ENCODE results near the gene OSBPL8. TPM values are rescaled to one million over a fixed set of nuclear protein-coding genes. Genes with fewer than 3 reads are reported as not detected.

The OSBPL8 gene
- polyA plus RNA-seq, 4 donors: 4.5 to 25.9 (median 6.7) TPM

GRCh38 chr12:76560086-76560491 lies 518 bp upstream of the OSBPL8 start:
- Histone ChIP-seq H3K9me3 (ENCODE audit: control insufficient read depth in 2 of 2, insufficient read depth in 1 of 2, low read depth in 1 of 2, low read length in 1 of 2) (no peaks in the 10 kb centered on the region), H3K4me3 (ENCODE audit: low read depth in 1 of 3, low read length in 3 of 3) (peak overlapping the region; percentile 87 to 99 (median 99)), H3K36me3 (ENCODE audit: control insufficient read depth in 3 of 3, insufficient read depth in 2 of 3, low read depth in 1 of 3, low read length in 3 of 3) (no peaks in the 10 kb centered on the region), H3K27me3 (ENCODE audit: control insufficient read depth in 3 of 3, insufficient read depth in 3 of 3, low read length in 3 of 3) (no peaks in the 10 kb centered on the region), H3K4me1 (ENCODE audit: control insufficient read depth in 3 of 3, insufficient read depth in 2 of 3, low read depth in 1 of 3, low read length in 2 of 3) (peaks cover 0 to 2% (median 0%) of the 10 kb centered on the region in 3 donors), H3K27ac (ENCODE audit: low read depth in 1 of 3, low read length in 2 of 3) (peak overlapping the region; percentile 78 to 91 (median 79))
- FAIRE-seq: no peak
- no peak for DNase-seq
- 21 to 22% (median 22%) methylated on average over 8 of the region's 8 CpGs for WGBS, 3 donors

- no peaks in the 10 kb centered on the region for H3K36me3 ChIP-seq (ENCODE audit: control insufficient read depth in 3 of 3, insufficient read depth in 2 of 3, low read depth in 1 of 3, low read length in 3 of 3)
- peak overlapping the region; percentile 87 to 99 (median 99) for H3K4me3 ChIP-seq (ENCODE audit: low read depth in 1 of 3, low read length in 3 of 3)
- FAIRE-seq (no peak), DNase-seq (peak; percentile 67 to 71)
- H3K9me3 ChIP-seq (ENCODE audit: control insufficient read depth in 2 of 2, insufficient read depth in 1 of 2, low read depth in 1 of 2, low read length in 1 of 2): no peaks in the 10 kb centered on the region
- 0% methylated on average over 29 to 33 of the region's 33 CpGs for WGBS, 3 donors
- H3K27me3 ChIP-seq (ENCODE audit: control insufficient read depth in 3 of 3, insufficient read depth in 3 of 3, low read length in 3 of 3): no peaks in the 10 kb centered on the region
- H3K4me1 ChIP-seq (ENCODE audit: control insufficient read depth in 3 of 3, insufficient read depth in 2 of 3, low read depth in 1 of 3, low read length in 2 of 3): peaks cover 0 to 2% (median 0%) of the 10 kb centered on the region in 3 donors
- peak overlapping the region; percentile 79 to 91 (median 89) for H3K27ac ChIP-seq (ENCODE audit: low read depth in 1 of 3, low read length in 2 of 3)
Measured at GRCh38 chr12:76558684-76559399, 729 bp downstream of the OSBPL8 start.

GRCh38 chr12:76556368-76556767 lies 3.2 kb downstream of the OSBPL8 start:
- WGBS, 3 donors: 94 to 97% (median 96%) methylated on average over 4 of the region's 4 CpGs
- FAIRE-seq: no peak
- peaks cover 0 to 2% (median 0%) of the 10 kb centered on the region in 3 donors for H3K36me3 ChIP-seq (ENCODE audit: control insufficient read depth in 3 of 3, insufficient read depth in 2 of 3, low read depth in 1 of 3, low read length in 3 of 3)

GRCh38 chr12:76555797-76556196 lies 3.8 kb downstream of the OSBPL8 start:
- Histone ChIP-seq H3K4me1 (ENCODE audit: control insufficient read depth in 3 of 3, insufficient read depth in 2 of 3, low read depth in 1 of 3, low read length in 2 of 3) (peaks cover 0 to 2% (median 0%) of the 10 kb centered on the region in 3 donors), H3K36me3 (ENCODE audit: control insufficient read depth in 3 of 3, insufficient read depth in 2 of 3, low read depth in 1 of 3, low read length in 3 of 3) (peaks cover 0 to 2% (median 0%) of the 10 kb centered on the region in 3 donors), H3K27me3 (ENCODE audit: control insufficient read depth in 3 of 3, insufficient read depth in 3 of 3, low read length in 3 of 3) (no peaks in the 10 kb centered on the region), H3K9me3 (ENCODE audit: control insufficient read depth in 2 of 2, insufficient read depth in 1 of 2, low read depth in 1 of 2, low read length in 1 of 2) (no peaks in the 10 kb centered on the region), H3K4me3 (ENCODE audit: low read depth in 1 of 3, low read length in 3 of 3) (no peak overlapping the region), H3K27ac (ENCODE audit: low read depth in 1 of 3, low read length in 2 of 3) (no peak overlapping the region)
- WGBS, 3 donors: 91 to 93% (median 93%) methylated on average over 2 of the region's 2 CpGs
- DNase-seq: no peak
- FAIRE-seq: no peak

More at GRCh38 chr12:76556368-76556767, 3.2 kb downstream of the OSBPL8 start:
- no peak for DNase-seq
- H3K27ac ChIP-seq (ENCODE audit: low read depth in 1 of 3, low read length in 2 of 3): no peak overlapping the region
- H3K4me1 ChIP-seq (ENCODE audit: control insufficient read depth in 3 of 3, insufficient read depth in 2 of 3, low read depth in 1 of 3, low read length in 2 of 3): peaks cover 0 to 2% (median 0%) of the 10 kb centered on the region in 3 donors
- H3K9me3 ChIP-seq (ENCODE audit: control insufficient read depth in 2 of 2, insufficient read depth in 1 of 2, low read depth in 1 of 2, low read length in 1 of 2): no peaks in the 10 kb centered on the region
- H3K27me3 ChIP-seq (ENCODE audit: control insufficient read depth in 3 of 3, insufficient read depth in 3 of 3, low read length in 3 of 3): no peaks in the 10 kb centered on the region
- no peak overlapping the region for H3K4me3 ChIP-seq (ENCODE audit: low read depth in 1 of 3, low read length in 3 of 3)

DNA sequence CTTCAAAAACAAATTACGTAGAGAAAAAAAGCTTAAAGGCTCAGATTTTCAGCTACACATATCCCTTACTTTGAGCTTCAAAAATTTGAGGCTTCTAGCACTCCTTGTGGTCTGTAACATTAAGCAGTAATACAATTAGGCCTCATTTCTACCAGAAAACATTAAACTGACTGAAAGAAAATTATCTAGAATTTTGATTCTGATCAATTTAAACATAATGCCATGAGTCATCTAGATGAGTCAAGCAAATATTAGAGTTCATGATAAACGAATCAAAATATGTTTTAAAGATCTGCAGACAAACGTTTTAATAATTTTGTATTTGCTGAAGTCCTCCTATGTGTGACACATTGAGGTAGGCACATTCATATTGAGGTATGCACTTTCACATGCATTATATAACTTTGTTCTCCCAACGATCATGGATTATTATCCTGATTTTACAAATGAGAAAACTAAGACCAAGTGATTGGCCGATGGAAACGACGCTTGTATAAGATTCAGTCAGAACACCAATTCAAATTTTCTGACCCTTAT lies 4.3 kb downstream of the OSBPL8 start:
- Histone ChIP-seq H3K27ac (ENCODE audit: low read depth in 1 of 3, low read length in 2 of 3) (no peak overlapping the region), H3K4me1 (ENCODE audit: control insufficient read depth in 3 of 3, insufficient read depth in 2 of 3, low read depth in 1 of 3, low read length in 2 of 3) (no peaks in the 10 kb centered on the region), H3K9me3 (ENCODE audit: control insufficient read depth in 2 of 2, insufficient read depth in 1 of 2, low read depth in 1 of 2, low read length in 1 of 2) (no peaks in the 10 kb centered on the region), H3K4me3 (ENCODE audit: low read depth in 1 of 3, low read length in 3 of 3) (no peak overlapping the region), H3K27me3 (ENCODE audit: control insufficient read depth in 3 of 3, insufficient read depth in 3 of 3, low read length in 3 of 3) (no peaks in the 10 kb centered on the region), H3K36me3 (ENCODE audit: control insufficient read depth in 3 of 3, insufficient read depth in 2 of 3, low read depth in 1 of 3, low read length in 3 of 3) (peaks cover 0 to 2% (median 0%) of the 10 kb centered on the region in 3 donors)
- 73 to 76% (median 74%) methylated on average over 7 of the region's 7 CpGs for WGBS, 3 donors
- FAIRE-seq (no peak), DNase-seq (no peak)

DNA sequence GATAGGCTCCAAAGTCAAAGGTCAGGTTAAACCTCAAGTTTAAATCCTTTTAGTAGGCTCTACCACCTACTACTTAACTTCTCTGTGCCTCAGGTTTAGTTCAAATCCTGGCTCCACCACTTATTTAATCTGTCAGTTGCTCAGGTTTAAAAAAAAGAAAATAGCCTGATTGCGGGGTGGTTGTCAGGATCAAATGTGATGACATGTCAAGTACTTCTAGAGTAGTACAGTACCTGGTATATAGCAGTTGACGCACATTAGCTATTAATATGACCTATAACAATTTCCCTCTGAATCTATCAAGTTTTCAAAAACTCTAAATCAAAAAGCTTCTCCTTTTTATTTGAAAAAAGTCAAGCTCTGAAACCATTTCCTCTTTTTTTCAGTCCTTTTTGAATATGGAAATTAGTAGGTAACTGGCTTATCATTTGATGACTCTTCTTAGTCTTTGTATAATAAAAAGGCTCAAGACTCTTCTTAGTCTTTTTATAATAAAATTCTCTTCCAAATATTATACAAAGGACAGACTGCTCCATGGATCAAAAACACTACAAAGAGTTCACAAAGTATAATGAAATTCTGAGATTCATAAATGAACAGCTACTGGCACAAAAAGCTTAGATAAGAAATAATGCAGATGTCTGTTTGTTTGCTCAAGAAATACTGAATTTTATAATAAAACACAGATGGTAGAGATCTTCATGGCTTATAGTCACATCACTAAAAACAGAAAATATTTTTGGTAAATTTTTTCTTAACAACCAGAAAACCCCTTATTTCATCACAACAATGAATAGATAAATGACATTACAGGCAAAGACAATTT lies 5.0 kb downstream of the OSBPL8 start:
- FAIRE-seq (no peak), DNase-seq (no peak)
- H3K27me3 ChIP-seq (ENCODE audit: control insufficient read depth in 3 of 3, insufficient read depth in 3 of 3, low read length in 3 of 3): no peaks in the 10 kb centered on the region
- H3K4me1 ChIP-seq (ENCODE audit: control insufficient read depth in 3 of 3, insufficient read depth in 2 of 3, low read depth in 1 of 3, low read length in 2 of 3): no peaks in the 10 kb centered on the region
- peaks cover 0 to 2% (median 0%) of the 10 kb centered on the region in 3 donors for H3K36me3 ChIP-seq (ENCODE audit: control insufficient read depth in 3 of 3, insufficient read depth in 2 of 3, low read depth in 1 of 3, low read length in 3 of 3)
- WGBS, 3 donors: 87 to 96% (median 88%) methylated on average over 2 of the region's 2 CpGs
- H3K9me3 ChIP-seq (ENCODE audit: control insufficient read depth in 2 of 2, insufficient read depth in 1 of 2, low read depth in 1 of 2, low read length in 1 of 2): no peaks in the 10 kb centered on the region
- H3K27ac ChIP-seq (ENCODE audit: low read depth in 1 of 3, low read length in 2 of 3): no peak overlapping the region
- no peak overlapping the region for H3K4me3 ChIP-seq (ENCODE audit: low read depth in 1 of 3, low read length in 3 of 3)

GRCh38 chr12:76552343-76552938 lies 7.1 kb downstream of the OSBPL8 start:
- FAIRE-seq (no peak), DNase-seq (no peak)
- Histone ChIP-seq H3K4me3 (ENCODE audit: low read depth in 1 of 3, low read length in 3 of 3) (no peak overlapping the region), H3K27ac (ENCODE audit: low read depth in 1 of 3, low read length in 2 of 3) (no peak overlapping the region), H3K9me3 (ENCODE audit: control insufficient read depth in 2 of 2, insufficient read depth in 1 of 2, low read depth in 1 of 2, low read length in 1 of 2) (no peaks in the 10 kb centered on the region), H3K36me3 (ENCODE audit: control insufficient read depth in 3 of 3, insufficient read depth in 2 of 3, low read depth in 1 of 3, low read length in 3 of 3) (peaks cover 0 to 2% (median 0%) of the 10 kb centered on the region in 3 donors), H3K4me1 (ENCODE audit: control insufficient read depth in 3 of 3, insufficient read depth in 2 of 3, low read depth in 1 of 3, low read length in 2 of 3) (no peaks in the 10 kb centered on the region), H3K27me3 (ENCODE audit: control insufficient read depth in 3 of 3, insufficient read depth in 3 of 3, low read length in 3 of 3) (no peaks in the 10 kb centered on the region)
- 75 to 89% (median 87%) methylated on average over 3 of the region's 3 CpGs for WGBS, 3 donors

GRCh38 chr12:76551482-76551888 lies 8.1 kb downstream of the OSBPL8 start:
- Histone ChIP-seq H3K27me3 (ENCODE audit: control insufficient read depth in 3 of 3, insufficient read depth in 3 of 3, low read length in 3 of 3) (no peaks in the 10 kb centered on the region), H3K4me3 (ENCODE audit: low read depth in 1 of 3, low read length in 3 of 3) (no peak overlapping the region), H3K27ac (ENCODE audit: low read depth in 1 of 3, low read length in 2 of 3) (no peak overlapping the region), H3K4me1 (ENCODE audit: control insufficient read depth in 3 of 3, insufficient read depth in 2 of 3, low read depth in 1 of 3, low read length in 2 of 3) (no peaks in the 10 kb centered on the region), H3K36me3 (ENCODE audit: control insufficient read depth in 3 of 3, insufficient read depth in 2 of 3, low read depth in 1 of 3, low read length in 3 of 3) (peaks cover 0 to 2% (median 0%) of the 10 kb centered on the region in 3 donors), H3K9me3 (ENCODE audit: control insufficient read depth in 2 of 2, insufficient read depth in 1 of 2, low read depth in 1 of 2, low read length in 1 of 2) (no peaks in the 10 kb centered on the region)
- DNase-seq: no peak
- WGBS, 3 donors: 88 to 91% (median 90%) methylated on average over 5 of the region's 5 CpGs
- FAIRE-seq: no peak

All from small intestine (tissue), 7 donors.